Stimulated activated CD4-positive, alpha-beta T cell treated with anti-CD3 and anti-CD28 coated beads, Interleukin-15, amount 100 ng/mL, for 1 hour (primary cell): ENCODE data around the gene FAM47E.

Experiments used
- DNase-seq, 2 donors: peaks; one replicate each; pipeline ENCODE4 v3.0.0-alpha.2; 2020; ENCODE audit warnings: low read depth in 1 of 2, low spot score in 1 of 2

The FAM47E gene

GRCh38 chr4:76251441-76252270 is at the start of gene FAM47E:
TSS of gene FAM47E (plus strand) at chr4:76251721. CDS start at chr4:76251747, 26 bp downstream.
- no peak for DNase-seq

GRCh38 chr4:76203541-76203940 is 48.0 kb upstream of the FAM47E start:
- no peak for DNase-seq

GRCh38 chr4:76204936-76205335 is 46.6 kb upstream of the FAM47E start:
- DNase-seq, result no peak

- DNase-seq, result no peak
These were observed 46.0 kb upstream of the FAM47E start for GRCh38 chr4:76205476-76205875.

- DNase-seq, result no peak
These were observed 45.1 kb upstream of the FAM47E start for GRCh38 chr4:76206222-76206942.

- no peak for DNase-seq
These were observed 44.0 kb upstream of the FAM47E start for GRCh38 chr4:76207549-76207948.

- DNase-seq, result no peak
These were observed 43.3 kb upstream of the FAM47E start for GRCh38 chr4:76208005-76208765.

GRCh38 chr4:76209881-76210280 is 41.6 kb upstream of the FAM47E start:
- DNase-seq, result no peak

- no peak for DNase-seq
These were observed 41.1 kb upstream of the FAM47E start for GRCh38 chr4:76210452-76210851.

- DNase-seq, result no peak
These were observed 39.5 kb upstream of the FAM47E start for GRCh38 chr4:76211769-76212708.

- peak in 1 of 2 donors; percentile 4 for DNase-seq
These were observed 38.6 kb upstream of the FAM47E start for GRCh38 chr4:76212851-76213414.

- peak; percentile 43 to 60 for DNase-seq
These were observed 37.9 kb upstream of the FAM47E start, which contains the start of gene SCARB2 for GRCh38 chr4:76213415-76214176. TSS of gene SCARB2 (minus strand) at chr4:76213824. CDS start at chr4:76213543, 281 bp downstream.

GRCh38 chr4:76214177-76214675 is 37.3 kb upstream of the FAM47E start:
- no peak for DNase-seq

GRCh38 chr4:76215077-76215476 is 36.4 kb upstream of the FAM47E start:
- DNase-seq, result no peak

- DNase-seq, result no peak
These were observed 35.0 kb upstream of the FAM47E start for GRCh38 chr4:76216524-76216923.

- no peak for DNase-seq
These were observed 34.3 kb upstream of the FAM47E start for GRCh38 chr4:76216975-76217814.

- no peak for DNase-seq
These were observed 32.0 kb upstream of the FAM47E start for GRCh38 chr4:76219299-76220055.

- no peak for DNase-seq
These were observed 27.4 kb upstream of the FAM47E start for GRCh38 chr4:76224171-76224570.
